Measurements from ENCODE around the gene C1RL. TPM values are rescaled to one million over a fixed set of nuclear protein-coding genes. Genes with fewer than 3 reads are reported as not detected.

C1RL gene
- total RNA-seq = 50.6 to 59.2 TPM (median 58.5 TPM) in 3 replicates

- no peaks in the 10 kb centered on the region for H3K27me3 Mint-ChIP-seq (ENCODE audit: low read depth)
- peak; percentile 89 for TF ChIP-seq CTCF (IDR thresholded peaks at IDR 0.05; ENCODE audit: unreplicated experiment)
- H3K9me3 Mint-ChIP-seq = peaks cover 14% of the 10 kb centered on the region
- peaks cover 14% of the 10 kb centered on the region for H3K36me3 Mint-ChIP-seq
- peak within 1 kb of the TSS; percentile 95 for H3K27ac Mint-ChIP-seq
- peak within 1 kb of the TSS; percentile 88 for H3K4me3 Mint-ChIP-seq
- peaks cover 21% of the 10 kb centered on the region for H3K4me1 Mint-ChIP-seq
- peak; percentile 71 to 92 for DNase-seq (ENCODE audit: low spot score in 2 of 2, unreplicated experiment in 2 of 2)
Observed at GRCh38 chr12:7108796-7109571, at the start of gene C1RL. TSS of gene C1RL (minus strand) at chr12:7109214. CDS start at chr12:7109180, 34 bp downstream.

GRCh38 chr12:7157391-7157790, 48.4 kb upstream of the C1RL start:
- no peaks in the 10 kb centered on the region for H3K9me3 Mint-ChIP-seq
- H3K36me3 Mint-ChIP-seq = peaks cover 6% of the 10 kb centered on the region
- no peak for TF ChIP-seq CTCF (IDR thresholded peaks at IDR 0.05; ENCODE audit: unreplicated experiment)
- no peak overlapping the region for H3K27ac Mint-ChIP-seq
- H3K4me1 Mint-ChIP-seq = peaks cover 24% of the 10 kb centered on the region
- no peak overlapping the region for H3K4me3 Mint-ChIP-seq
- peaks cover 9% of the 10 kb centered on the region for H3K27me3 Mint-ChIP-seq (ENCODE audit: low read depth)
- no peak for DNase-seq (ENCODE audit: low spot score in 2 of 2, unreplicated experiment in 2 of 2)

GRCh38 chr12:7156259-7157197, 47.5 kb upstream of the C1RL start:
- no peak for TF ChIP-seq CTCF (IDR thresholded peaks at IDR 0.05; ENCODE audit: unreplicated experiment)
- DNase-seq (ENCODE audit: low spot score in 2 of 2, unreplicated experiment in 2 of 2) = no peak
- Mint-ChIP-seq H3K9me3 (no peaks in the 10 kb centered on the region), H3K36me3 (peaks cover 6% of the 10 kb centered on the region), H3K27me3 (ENCODE audit: low read depth) (peaks cover 2% of the 10 kb centered on the region), H3K4me1 (peaks cover 24% of the 10 kb centered on the region), H3K4me3 (no peak overlapping the region), H3K27ac (no peak overlapping the region)

- Mint-ChIP-seq H3K4me3 (no peak overlapping the region), H3K27me3 (ENCODE audit: low read depth) (no peaks in the 10 kb centered on the region), H3K4me1 (peaks cover 24% of the 10 kb centered on the region), H3K9me3 (no peaks in the 10 kb centered on the region), H3K27ac (peak overlapping the region; percentile 29), H3K36me3 (peaks cover 8% of the 10 kb centered on the region)
- DNase-seq (ENCODE audit: low spot score in 2 of 2, unreplicated experiment in 2 of 2) = no peak
- no peak for TF ChIP-seq CTCF (IDR thresholded peaks at IDR 0.05; ENCODE audit: unreplicated experiment)
Observed at GRCh38 chr12:7155471-7156034, 46.5 kb upstream of the C1RL start.

- H3K9me3 Mint-ChIP-seq = no peaks in the 10 kb centered on the region
- H3K27ac Mint-ChIP-seq = peak overlapping the region; percentile 29
- H3K4me1 Mint-ChIP-seq = peaks cover 24% of the 10 kb centered on the region
- H3K27me3 Mint-ChIP-seq (ENCODE audit: low read depth) = no peaks in the 10 kb centered on the region
- no peak for TF ChIP-seq CTCF (IDR thresholded peaks at IDR 0.05; ENCODE audit: unreplicated experiment)
- DNase-seq (ENCODE audit: low spot score in 2 of 2, unreplicated experiment in 2 of 2) = no peak
- peaks cover 14% of the 10 kb centered on the region for H3K36me3 Mint-ChIP-seq
- H3K4me3 Mint-ChIP-seq = no peak overlapping the region
Observed at GRCh38 chr12:7154901-7155470, 46.0 kb upstream of the C1RL start.

All from mesothelial cell of epicardium (in vitro differentiated cells).